Activated CD4-positive, alpha-beta memory T cell treated with anti-CD3 and anti-CD28 coated beads, Interleukin-2, amount 10 ng/mL, durations not matched to agents 7 days and 5 days (primary cell): Measurements from ENCODE around the gene CDH23. TPM values are rescaled to one million over a fixed set of nuclear protein-coding genes. Genes with fewer than 3 reads are reported as not detected.

ENCODE experiments used
- CTCF ChIA-PET: fragments of 350-600 bp; sonication (Branson Sonifier 250); formaldehyde crosslinking; loops from one replicate; lab custom pipeline; 2021; ENCODE audit warnings: antibody characterized with exemption, inconsistent platforms; lab: Charles Lee
- POLR2A ChIA-PET: fragments of 350-600 bp; sonication (Branson Sonifier 250); formaldehyde crosslinking; loops from one replicate; lab custom pipeline; 2021; ENCODE audit warnings: antibody characterized with exemption; lab: Charles Lee
- DNase-seq: peaks from one replicate; pipeline ENCODE4 v3.0.0-alpha.2; 2020
- H3K27ac Mint-ChIP-seq: one replicate; pipeline ENCODE4 v1.8.0; 2021; ENCODE audit warnings: mild to moderate bottlenecking, mixed read lengths
- H3K27me3 Mint-ChIP-seq: one replicate; pipeline ENCODE4 v1.8.0; 2021; ENCODE audit warnings: mixed read lengths
- H3K36me3 Mint-ChIP-seq: one replicate; pipeline ENCODE4 v1.8.0; 2021; ENCODE audit warnings: low read depth, mixed read lengths
- H3K4me1 Mint-ChIP-seq: one replicate; pipeline ENCODE4 v1.8.0; 2021; ENCODE audit warnings: mixed read lengths
- H3K4me3 Mint-ChIP-seq: one replicate; pipeline ENCODE4 v1.8.0; 2021; ENCODE audit warnings: mild to moderate bottlenecking, mixed read lengths
- H3K9me3 Mint-ChIP-seq: one replicate; pipeline ENCODE4 v1.8.0; 2021; ENCODE audit warnings: mixed read lengths
- total RNA-seq, 2 experiments: library from RNA; stranded (reverse); gene quantifications; one replicate each; pipeline ENCODE4 v1.2.3, GENCODE V29; 2021

Gene CDH23
- total RNA-seq, 2 experiments from 2014 or later, result 1.3 TPM

- no peak for DNase-seq
- H3K27ac Mint-ChIP-seq, result no peak overlapping the region
- peaks cover 68% of the 10 kb centered on the region for H3K27me3 Mint-ChIP-seq
- no peak overlapping the region for H3K4me3 Mint-ChIP-seq
- peaks cover 8% of the 10 kb centered on the region for H3K4me1 Mint-ChIP-seq
- no peaks in the 10 kb centered on the region for H3K36me3 Mint-ChIP-seq
- H3K9me3 Mint-ChIP-seq, result no peaks in the 10 kb centered on the region
- POLR2A ChIA-PET, result no interaction called here
- CTCF ChIA-PET, result interaction anchor here (0.8 to 1.4 kb wide), 3 partner anchors 12 to 174 kb away, joined by 3 to 6 read pairs (median 5); partner anchors contain the start of gene SLC29A3
Measured at GRCh38 chr10:71396084-71396710, 523 bp upstream of the CDH23 start.

DNA sequence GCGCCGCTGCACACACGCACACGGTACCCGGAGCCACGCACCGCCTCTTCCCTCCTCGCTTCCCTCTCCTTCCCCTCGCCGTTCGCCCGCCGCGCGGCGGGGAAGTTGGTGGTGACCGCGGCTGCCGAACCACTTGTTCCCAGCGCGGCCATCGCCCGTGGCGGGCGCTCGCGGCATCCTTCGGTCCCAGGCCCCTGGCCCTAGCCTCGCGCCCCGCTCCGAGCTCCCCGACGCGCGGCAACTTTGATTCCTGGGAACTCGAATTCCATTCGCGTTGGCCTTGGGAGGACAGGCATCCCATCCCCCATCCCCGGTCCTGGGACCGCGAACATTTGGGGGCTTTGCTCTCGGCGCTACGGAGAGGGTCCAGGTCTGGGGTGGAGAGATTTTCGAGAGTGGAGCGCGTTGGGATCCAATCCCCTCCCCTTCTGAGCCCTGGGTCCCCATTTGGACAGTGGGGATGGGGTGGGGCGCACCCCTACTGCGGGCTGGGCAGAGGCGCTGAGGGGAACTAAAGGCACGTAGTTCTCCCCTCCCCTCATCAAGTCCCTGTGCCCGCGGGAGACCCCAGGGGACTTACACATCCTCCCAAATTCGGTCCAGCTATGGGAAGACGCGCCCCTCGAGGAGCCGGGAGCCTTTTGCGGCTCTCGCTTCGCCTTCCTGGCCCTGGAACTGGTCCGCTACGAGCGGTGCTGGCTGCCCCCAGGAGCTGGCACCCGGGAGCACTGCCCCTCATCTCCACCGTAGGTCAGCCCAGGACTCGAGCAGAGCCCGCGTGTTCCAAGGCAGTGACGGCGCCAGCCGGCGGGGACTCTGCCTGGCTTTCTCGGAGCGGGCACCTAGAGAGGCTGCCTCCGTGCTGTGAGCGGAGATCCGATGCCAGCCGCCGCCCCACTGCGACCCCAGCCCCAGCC, 834 bp downstream of the CDH23 start:
- ChIA-PET CTCF (no interaction called here), POLR2A (interaction anchor here (0.6 kb wide), 1 partner anchor 221 kb away, joined by 3 read pairs; no protein-coding TSS in a partner anchor)
- Mint-ChIP-seq H3K27ac (no peak overlapping the region), H3K4me1 (peaks cover 8% of the 10 kb centered on the region), H3K27me3 (peaks cover 63% of the 10 kb centered on the region), H3K36me3 (no peaks in the 10 kb centered on the region), H3K4me3 (no peak overlapping the region), H3K9me3 (no peaks in the 10 kb centered on the region)
- no peak for DNase-seq

DNA sequence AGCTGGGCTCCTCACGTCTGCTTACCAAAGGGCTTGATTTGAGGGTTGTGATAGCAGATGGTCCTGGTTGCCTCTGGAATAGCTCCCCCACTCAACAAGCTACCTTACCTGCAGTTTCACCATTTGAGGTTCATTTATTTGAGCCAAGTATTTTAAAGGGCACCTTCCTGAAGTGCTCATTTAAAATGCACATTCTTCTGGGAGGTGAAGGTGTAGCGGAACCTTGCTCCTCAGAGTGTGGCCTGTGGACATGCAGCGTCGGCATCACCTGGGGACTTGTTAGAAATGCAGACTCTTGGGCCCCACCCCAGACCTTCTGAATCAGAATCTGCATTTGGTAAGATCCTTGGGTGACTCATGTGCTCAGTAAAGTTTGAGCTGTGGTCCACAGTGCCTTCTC, 2.3 kb downstream of the CDH23 start:
- Mint-ChIP-seq H3K27ac (no peak overlapping the region), H3K4me3 (no peak overlapping the region), H3K36me3 (no peaks in the 10 kb centered on the region), H3K27me3 (peaks cover 54% of the 10 kb centered on the region), H3K4me1 (peaks cover 8% of the 10 kb centered on the region), H3K9me3 (no peaks in the 10 kb centered on the region)
- POLR2A ChIA-PET, result no interaction called here
- no peak for DNase-seq
- CTCF ChIA-PET, result interaction anchor here (1.0 kb wide), 1 partner anchor 210 kb away, joined by 4 read pairs; no protein-coding TSS in a partner anchor

DNA sequence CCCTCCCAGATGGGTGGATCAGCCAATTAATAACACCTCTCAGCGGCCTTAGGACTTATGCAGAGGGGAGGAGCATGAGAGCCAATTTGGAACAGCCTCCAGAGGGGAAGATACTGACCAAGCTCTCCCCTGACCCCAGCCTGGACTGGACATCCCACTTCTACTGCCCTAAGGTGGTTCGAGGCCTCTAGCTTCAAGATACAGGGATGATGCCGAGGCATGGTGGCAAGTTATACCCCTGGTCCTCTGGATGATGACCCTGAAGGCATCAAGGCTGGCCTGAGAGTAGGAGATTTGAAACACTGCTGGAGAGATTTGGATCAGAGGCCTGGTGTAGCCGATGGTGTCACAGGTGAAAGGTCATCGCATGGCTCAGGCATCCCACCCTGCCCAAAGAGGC, 3.2 kb downstream of the CDH23 start:
- no peaks in the 10 kb centered on the region for H3K9me3 Mint-ChIP-seq
- no peak overlapping the region for H3K4me3 Mint-ChIP-seq
- H3K27ac Mint-ChIP-seq, result no peak overlapping the region
- CTCF ChIA-PET, result no interaction called here
- H3K27me3 Mint-ChIP-seq, result peaks cover 52% of the 10 kb centered on the region
- H3K4me1 Mint-ChIP-seq, result peaks cover 8% of the 10 kb centered on the region
- DNase-seq, result no peak
- POLR2A ChIA-PET, result no interaction called here
- H3K36me3 Mint-ChIP-seq, result no peaks in the 10 kb centered on the region

DNA sequence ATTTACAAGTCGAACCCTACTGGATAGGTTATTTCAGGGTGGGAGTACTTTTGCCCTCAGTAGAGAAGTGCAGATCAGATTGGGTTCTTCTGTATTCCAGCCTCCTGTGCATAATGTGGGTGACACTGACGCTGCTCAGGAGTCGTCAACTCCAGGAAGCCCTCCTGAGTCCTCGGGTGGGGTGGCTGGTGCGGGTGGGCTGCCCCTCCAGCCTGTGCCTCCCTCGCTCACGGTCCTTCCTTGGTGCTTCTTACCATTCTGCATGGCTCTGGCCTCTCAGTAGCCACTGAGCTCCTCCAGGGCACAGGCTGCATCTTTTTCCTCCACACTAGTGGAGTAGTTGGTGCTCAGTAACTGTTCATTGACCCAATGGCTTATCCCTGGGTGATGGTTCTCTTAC, 4.3 kb downstream of the CDH23 start:
- peaks cover 8% of the 10 kb centered on the region for H3K4me1 Mint-ChIP-seq
- peaks cover 41% of the 10 kb centered on the region for H3K27me3 Mint-ChIP-seq
- DNase-seq, result no peak
- no peaks in the 10 kb centered on the region for H3K9me3 Mint-ChIP-seq
- no peak overlapping the region for H3K4me3 Mint-ChIP-seq
- H3K36me3 Mint-ChIP-seq, result no peaks in the 10 kb centered on the region
- H3K27ac Mint-ChIP-seq, result no peak overlapping the region
- ChIA-PET POLR2A (no interaction called here), CTCF (no interaction called here)

- ChIA-PET CTCF (interaction anchor here (1.0 kb wide), 1 partner anchor 17 kb away, joined by 4 read pairs; no protein-coding TSS in a partner anchor), POLR2A (no interaction called here)
- H3K27me3 Mint-ChIP-seq, result peaks cover 38% of the 10 kb centered on the region
- H3K4me3 Mint-ChIP-seq, result no peak overlapping the region
- no peak for DNase-seq
- no peak overlapping the region for H3K27ac Mint-ChIP-seq
- no peaks in the 10 kb centered on the region for H3K9me3 Mint-ChIP-seq
- no peaks in the 10 kb centered on the region for H3K36me3 Mint-ChIP-seq
- H3K4me1 Mint-ChIP-seq, result peaks cover 7% of the 10 kb centered on the region
Measured at GRCh38 chr10:71402005-71402404, 5.3 kb downstream of the CDH23 start.

DNA sequence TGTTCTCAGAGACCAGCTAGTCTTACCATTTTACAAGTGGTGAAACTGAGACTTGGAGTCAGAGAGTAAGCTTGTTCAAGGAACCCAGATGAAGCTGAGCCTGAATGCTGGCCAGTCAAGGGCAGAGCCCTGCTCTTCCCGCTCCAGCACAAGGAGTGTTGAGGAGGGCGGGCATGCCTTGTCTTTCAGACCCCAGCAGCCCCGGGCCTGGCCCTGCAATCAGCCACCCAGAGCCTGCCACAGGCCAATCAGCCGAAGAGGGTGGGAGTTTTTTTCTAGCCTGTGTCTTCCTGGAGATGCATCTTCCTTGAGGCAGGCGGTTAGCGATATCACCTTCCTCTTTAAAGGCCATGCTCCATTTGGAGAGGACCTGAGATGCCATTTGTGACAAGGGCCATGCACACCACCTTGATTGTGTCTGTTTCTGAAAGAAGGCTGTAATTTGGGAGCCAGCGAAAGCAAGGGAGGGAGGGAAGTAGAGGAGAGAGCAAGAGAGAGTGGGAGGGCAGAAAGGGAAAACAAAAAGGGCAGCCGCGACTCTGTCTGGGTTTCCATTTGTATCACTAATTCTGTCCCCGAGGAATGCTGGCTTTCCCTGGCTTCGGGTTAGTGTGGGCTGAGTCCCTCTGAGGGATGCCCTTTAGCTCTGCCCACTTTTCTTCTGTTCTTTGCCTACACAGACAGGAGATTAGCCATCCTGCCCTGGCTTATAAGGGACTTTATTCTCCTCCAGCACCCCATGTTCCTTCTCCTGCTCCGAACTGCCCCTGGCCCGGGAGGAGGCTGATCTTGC, 8.0 kb downstream of the CDH23 start:
- CTCF ChIA-PET, result no interaction called here
- POLR2A ChIA-PET, result no interaction called here
- no peak overlapping the region for H3K27ac Mint-ChIP-seq
- H3K9me3 Mint-ChIP-seq, result no peaks in the 10 kb centered on the region
- no peak for DNase-seq
- H3K4me3 Mint-ChIP-seq, result no peak overlapping the region
- H3K27me3 Mint-ChIP-seq, result peaks cover 16% of the 10 kb centered on the region
- no peaks in the 10 kb centered on the region for H3K36me3 Mint-ChIP-seq
- H3K4me1 Mint-ChIP-seq, result no peaks in the 10 kb centered on the region

- H3K27me3 Mint-ChIP-seq, result peaks cover 13% of the 10 kb centered on the region
- H3K36me3 Mint-ChIP-seq, result no peaks in the 10 kb centered on the region
- no peak for DNase-seq
- H3K27ac Mint-ChIP-seq, result no peak overlapping the region
- ChIA-PET POLR2A (no interaction called here), CTCF (interaction anchor here (1.2 kb wide), 1 partner anchor 20 kb away, joined by 3 read pairs; no protein-coding TSS in a partner anchor)
- no peak overlapping the region for H3K4me3 Mint-ChIP-seq
- no peaks in the 10 kb centered on the region for H3K4me1 Mint-ChIP-seq
- peaks cover 6% of the 10 kb centered on the region for H3K9me3 Mint-ChIP-seq
Measured at GRCh38 chr10:71406878-71407277, 10.2 kb downstream of the CDH23 start.

DNA sequence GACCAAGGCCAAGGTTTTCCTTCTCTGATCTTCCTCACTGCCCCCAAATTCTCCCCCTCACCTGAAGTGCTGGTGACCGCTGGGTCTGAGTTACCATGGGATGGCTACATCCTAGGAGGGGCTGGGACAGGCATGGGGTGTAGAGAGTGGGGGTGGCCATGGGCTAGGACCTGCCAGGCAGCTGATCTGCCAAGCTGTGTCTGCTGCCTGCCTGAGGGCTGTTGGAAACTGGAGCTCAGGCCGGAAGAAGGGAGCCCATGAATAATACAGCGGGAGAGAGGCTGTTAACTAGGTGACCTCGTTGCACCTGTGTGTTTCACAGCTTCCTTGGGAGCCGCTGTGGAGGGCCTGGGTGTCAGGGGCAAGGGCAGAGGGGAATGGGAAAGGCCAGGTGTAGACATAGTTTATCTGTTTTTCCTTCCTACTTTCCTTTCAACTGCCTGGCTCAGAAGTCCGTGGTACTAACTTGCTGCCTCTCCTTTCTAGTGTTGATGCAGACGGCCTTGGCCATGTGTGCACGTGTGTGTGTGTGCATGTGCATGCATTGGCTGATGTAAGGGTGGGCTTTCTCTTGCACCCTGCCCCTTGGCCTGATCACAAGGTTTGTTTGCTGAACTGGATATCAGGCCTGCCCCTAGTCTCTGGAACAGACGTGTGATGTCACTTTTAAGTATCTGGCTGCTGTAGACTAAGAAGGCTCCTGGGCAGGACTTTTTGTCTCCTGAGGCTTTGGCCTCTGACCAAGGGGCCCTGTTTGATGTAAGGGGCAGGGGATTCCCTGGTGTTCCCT, 11.9 kb downstream of the CDH23 start:
- Mint-ChIP-seq H3K9me3 (peaks cover 6% of the 10 kb centered on the region), H3K4me3 (no peak overlapping the region), H3K36me3 (no peaks in the 10 kb centered on the region), H3K4me1 (no peaks in the 10 kb centered on the region), H3K27ac (no peak overlapping the region), H3K27me3 (peaks cover 17% of the 10 kb centered on the region)
- POLR2A ChIA-PET, result no interaction called here
- DNase-seq, result no peak
- CTCF ChIA-PET, result no interaction called here

GRCh38 chr10:71409516-71410104, 12.9 kb downstream of the CDH23 start:
- no peak overlapping the region for H3K4me3 Mint-ChIP-seq
- no peaks in the 10 kb centered on the region for H3K36me3 Mint-ChIP-seq
- H3K9me3 Mint-ChIP-seq, result peaks cover 6% of the 10 kb centered on the region
- CTCF ChIA-PET, result no interaction called here
- DNase-seq, result no peak
- POLR2A ChIA-PET, result no interaction called here
- no peaks in the 10 kb centered on the region for H3K4me1 Mint-ChIP-seq
- peaks cover 22% of the 10 kb centered on the region for H3K27me3 Mint-ChIP-seq
- H3K27ac Mint-ChIP-seq, result no peak overlapping the region

DNA sequence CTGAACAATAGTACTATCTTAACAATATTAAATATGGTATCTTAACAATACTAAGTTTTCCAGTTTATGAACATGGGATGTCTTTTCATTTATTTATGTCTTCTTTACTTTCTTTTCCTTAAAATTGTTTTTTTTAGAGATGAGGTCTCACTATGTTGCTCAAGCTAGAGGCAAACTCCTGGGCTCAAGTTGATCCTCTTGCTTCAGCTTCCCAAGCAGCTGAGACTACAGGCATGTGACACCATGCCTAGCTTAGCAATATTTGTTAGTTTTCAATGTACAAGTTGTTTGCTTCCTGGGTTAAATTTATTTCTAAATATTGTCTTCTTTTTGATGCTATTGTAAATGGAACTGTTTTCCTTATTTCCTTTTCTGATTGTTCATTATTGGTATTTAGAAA, 16.9 kb downstream of the CDH23 start:
- Mint-ChIP-seq H3K36me3 (no peaks in the 10 kb centered on the region), H3K27me3 (peaks cover 35% of the 10 kb centered on the region), H3K27ac (no peak overlapping the region), H3K4me1 (no peaks in the 10 kb centered on the region), H3K4me3 (no peak overlapping the region), H3K9me3 (peaks cover 9% of the 10 kb centered on the region)
- POLR2A ChIA-PET, result no interaction called here
- DNase-seq, result no peak
- CTCF ChIA-PET, result no interaction called here

GRCh38 chr10:71414359-71414758, 17.6 kb downstream of the CDH23 start:
- H3K27ac Mint-ChIP-seq, result no peak overlapping the region
- no peak for DNase-seq
- CTCF ChIA-PET, result no interaction called here
- H3K4me1 Mint-ChIP-seq, result no peaks in the 10 kb centered on the region
- no peaks in the 10 kb centered on the region for H3K36me3 Mint-ChIP-seq
- POLR2A ChIA-PET, result no interaction called here
- no peak overlapping the region for H3K4me3 Mint-ChIP-seq
- peaks cover 35% of the 10 kb centered on the region for H3K27me3 Mint-ChIP-seq
- H3K9me3 Mint-ChIP-seq, result peaks cover 9% of the 10 kb centered on the region
